HG03378 (cell line): ENCODE data around the gene FILIP1.

Source experiments
- ATAC-seq: cut with Tn5 transposase; IDR thresholded peaks from one replicate; pipeline ENCODE4 v1.9.1; 2021; ENCODE audit warnings: mild to moderate bottlenecking, moderate library complexity; ENCODE audit not compliant: unreplicated experiment

Gene FILIP1

GRCh38 chr6:75347898-75348610 is 145.5 kb downstream of the FILIP1 start:
- ATAC-seq: no peak

- no peak for ATAC-seq
Observed at GRCh38 chr6:75345413-75345812, 148.2 kb downstream of the FILIP1 start.

GRCh38 chr6:75344455-75344854 is 149.1 kb downstream of the FILIP1 start:
- no peak for ATAC-seq

GRCh38 chr6:75344021-75344420 is 149.6 kb downstream of the FILIP1 start:
- no peak for ATAC-seq

GRCh38 chr6:75337835-75338580 is 155.6 kb downstream of the FILIP1 start:
- no peak for ATAC-seq

- ATAC-seq: no peak
Observed at GRCh38 chr6:75334266-75335040, 159.1 kb downstream of the FILIP1 start.

- ATAC-seq: no peak
Observed at GRCh38 chr6:75333676-75334200, 159.9 kb downstream of the FILIP1 start.

- ATAC-seq: no peak
Observed at GRCh38 chr6:75331151-75331550, 162.4 kb downstream of the FILIP1 start.

- no peak for ATAC-seq
Observed at GRCh38 chr6:75329703-75330102, 163.9 kb downstream of the FILIP1 start.

GRCh38 chr6:75327807-75328206 is 165.8 kb downstream of the FILIP1 start:
- no peak for ATAC-seq

GRCh38 chr6:75326557-75327258 is 166.9 kb downstream of the FILIP1 start:
- no peak for ATAC-seq

- no peak for ATAC-seq
Observed at GRCh38 chr6:75318900-75319299, 174.7 kb downstream of the FILIP1 start.

- no peak for ATAC-seq
Observed at GRCh38 chr6:75317503-75318206, 175.9 kb downstream of the FILIP1 start.

GRCh38 chr6:75315978-75316377 is 177.6 kb downstream of the FILIP1 start:
- no peak for ATAC-seq

- no peak for ATAC-seq
Observed at GRCh38 chr6:75308250-75308988, 185.2 kb downstream of the FILIP1 start.

- ATAC-seq: no peak
Observed at GRCh38 chr6:75307364-75308004, 186.1 kb downstream of the FILIP1 start.

- no peak for ATAC-seq
Observed at GRCh38 chr6:75306064-75306463, 187.5 kb downstream of the FILIP1 start.

GRCh38 chr6:75305573-75305972 is 188.0 kb downstream of the FILIP1 start:
- no peak for ATAC-seq

- ATAC-seq: no peak
Observed at GRCh38 chr6:75302280-75302679, 191.3 kb downstream of the FILIP1 start.
